HG02981 (cell line): ENCODE data around the gene TMC2.
A peak's percentile ranks its signal among the peaks of the same experiment; 100 is the strongest.
"Not testable (repeated sequence)": the region's sequence is repeated elsewhere in the genome, so short reads cannot be mapped to it uniquely, and the experiment has no call there.

Experiments used
- ATAC-seq: cut with Tn5 transposase; IDR thresholded peaks from one replicate; pipeline ENCODE4 v1.9.1; 2021; ENCODE audit warnings: mild to moderate bottlenecking, moderate library complexity; ENCODE audit not compliant: unreplicated experiment

The TMC2 gene

GRCh38 chr20:2536560-2536986, at the start of gene TMC2:
TMC2 (plus strand) TSS chr20:2536573; CDS start chr20:2536622, 49 bp downstream.
- ATAC-seq: no peak

GRCh38 chr20:2502808-2503384, 33.5 kb upstream of the TMC2 start:
- not testable (repeated sequence) for ATAC-seq

- not testable (repeated sequence) for ATAC-seq
Measured at GRCh38 chr20:2504803-2505202, 31.6 kb upstream of the TMC2 start.

GRCh38 chr20:2506426-2506825, 29.9 kb upstream of the TMC2 start:
- not testable (repeated sequence) for ATAC-seq

- ATAC-seq: no peak
Measured at GRCh38 chr20:2507464-2507863, 28.9 kb upstream of the TMC2 start.

GRCh38 chr20:2507875-2508630, 28.3 kb upstream of the TMC2 start:
- no peak for ATAC-seq

- ATAC-seq: peak; percentile 96
Measured at GRCh38 chr20:2508631-2509467, 27.5 kb upstream of the TMC2 start, which contains the start of gene ZNF343. ZNF343 (minus strand) TSS chr20:2508915; CDS start chr20:2493895, 15,020 bp downstream.

GRCh38 chr20:2509468-2509781, 26.9 kb upstream of the TMC2 start:
- ATAC-seq: no peak

GRCh38 chr20:2509794-2510193, 26.6 kb upstream of the TMC2 start:
- no peak for ATAC-seq

- ATAC-seq: no peak
Measured at GRCh38 chr20:2515203-2515602, 21.2 kb upstream of the TMC2 start.

- no peak for ATAC-seq
Measured at GRCh38 chr20:2516399-2516798, 20.0 kb upstream of the TMC2 start.

GRCh38 chr20:2518096-2518495, 18.3 kb upstream of the TMC2 start:
- no peak for ATAC-seq

GRCh38 chr20:2518558-2518957, 17.8 kb upstream of the TMC2 start:
- no peak for ATAC-seq

GRCh38 chr20:2519115-2519809, 17.1 kb upstream of the TMC2 start:
- ATAC-seq: no peak

GRCh38 chr20:2520617-2521016, 15.8 kb upstream of the TMC2 start:
- ATAC-seq: no peak

GRCh38 chr20:2521369-2522305, 14.7 kb upstream of the TMC2 start:
- no peak for ATAC-seq

- ATAC-seq: not testable (repeated sequence)
Measured at GRCh38 chr20:2522826-2523429, 13.4 kb upstream of the TMC2 start.

GRCh38 chr20:2523919-2524708, 12.3 kb upstream of the TMC2 start:
- peak; percentile 66 for ATAC-seq
